HT-29 (cell line): ENCODE measurements around the gene KHK. TPM values are rescaled to one million over a fixed set of nuclear protein-coding genes. Genes with fewer than 3 reads are reported as not detected.
"Not testable (repeated sequence)": the region's sequence is repeated elsewhere in the genome, so short reads cannot be mapped to it uniquely, and the experiment has no call there.

Experiments
- DNase-seq: peaks from one replicate; pipeline ENCODE4 v3.0.0-alpha.2; 2015; ENCODE audit warnings: low spot score
- total RNA-seq: library from RNA; depleted of rRNA; stranded (reverse); fragments of >200 nt; shearing (Covaris generic); gene quantifications from 2 replicates; pipeline ENCODE4 v1.2.3, GENCODE V29; 2014

Gene KHK
- total RNA-seq, 1 experiment from 2014 or later = 4.2 TPM

DNA sequence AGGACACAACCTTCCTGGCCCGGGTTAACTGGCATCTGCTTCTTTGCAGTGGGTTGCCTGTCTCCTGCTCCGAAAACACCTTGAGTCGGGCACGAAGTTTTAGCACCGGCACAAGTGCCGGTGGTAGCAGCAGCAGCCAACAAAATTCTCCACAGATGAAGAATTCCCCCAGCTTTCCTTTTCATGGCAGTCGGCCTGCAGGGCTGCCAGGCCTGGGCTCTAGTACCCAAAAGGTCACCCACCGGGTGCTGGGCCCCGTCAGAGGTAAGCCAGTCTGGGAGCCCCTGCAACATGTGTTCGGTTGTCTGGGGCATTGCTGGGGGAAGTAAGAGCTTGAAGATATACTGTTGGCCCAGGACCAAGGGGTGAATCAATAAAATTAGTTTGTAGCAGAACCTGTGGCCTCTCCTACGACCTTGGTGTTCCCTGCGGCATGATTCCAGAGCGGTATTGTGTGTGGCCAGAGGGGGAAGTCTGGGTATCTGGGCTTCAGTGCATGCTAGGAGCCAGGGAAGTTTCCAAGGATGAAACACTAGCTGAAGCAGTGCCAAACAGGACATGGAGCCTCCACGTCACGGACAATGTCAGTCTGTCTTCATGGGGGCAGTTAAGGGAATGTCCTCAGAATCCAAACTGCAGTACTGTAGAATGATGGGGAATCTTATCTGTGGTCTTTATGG lies 27.3 kb upstream of the KHK start:
- DNase-seq = no peak

DNA sequence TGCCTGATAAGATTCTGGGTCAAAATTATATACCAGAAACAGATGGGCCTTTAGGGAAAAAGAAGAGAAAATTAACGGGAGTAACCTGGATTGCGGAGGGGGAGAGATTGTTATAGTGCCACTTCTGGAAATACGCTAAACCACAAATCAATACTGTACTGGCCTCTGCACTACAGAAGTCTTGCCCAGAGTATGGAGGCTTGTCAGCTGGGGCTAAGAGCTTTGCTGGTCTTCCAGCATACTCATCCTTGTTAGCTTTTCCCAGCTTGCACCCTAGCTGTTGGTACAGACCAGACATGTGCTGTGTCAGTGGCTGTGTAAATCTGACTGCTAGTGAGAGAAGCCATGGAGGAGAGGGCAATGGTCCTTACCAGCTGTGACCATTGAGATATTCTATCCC lies 26.2 kb upstream of the KHK start:
- no peak for DNase-seq

DNA sequence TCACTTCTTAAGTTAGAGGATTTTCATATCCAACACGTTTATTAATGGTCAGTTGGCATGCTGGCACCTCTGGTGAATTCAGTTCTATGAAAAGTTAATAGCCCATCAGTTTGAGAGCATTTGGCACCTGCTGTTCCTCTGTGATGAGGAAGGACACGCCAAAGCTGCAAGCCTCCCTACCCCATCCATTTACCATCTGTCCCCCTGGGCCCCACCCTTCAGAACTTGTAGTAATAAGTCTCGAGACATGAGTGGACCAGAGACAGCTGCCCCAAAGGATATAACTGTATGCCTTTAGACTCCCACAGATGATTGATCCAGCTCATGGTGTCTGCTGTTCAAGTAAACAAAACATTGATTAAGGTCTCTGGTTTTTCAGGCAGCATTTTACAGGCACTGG lies 21.4 kb upstream of the KHK start:
- no peak for DNase-seq

DNA sequence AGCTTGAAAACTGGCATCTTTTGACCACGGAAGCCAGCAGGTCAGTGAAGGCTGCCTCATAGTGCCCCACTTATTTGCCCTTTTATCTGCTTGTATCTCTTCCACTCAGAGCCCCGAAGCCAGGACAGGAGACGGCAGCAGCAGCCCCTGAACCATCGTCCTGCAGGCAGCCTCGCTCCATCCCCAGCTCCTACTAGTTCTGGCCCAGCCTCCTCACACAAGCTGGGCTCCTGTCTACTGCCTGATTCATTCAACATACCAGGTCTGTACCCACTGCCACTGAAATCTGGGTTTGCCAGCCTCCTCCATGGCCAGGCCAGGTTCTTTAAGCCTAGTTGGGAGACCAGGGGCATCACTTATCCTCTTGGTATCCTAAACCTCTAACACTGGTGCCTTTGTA lies 19.2 kb upstream of the KHK start:
- no peak for DNase-seq

DNA sequence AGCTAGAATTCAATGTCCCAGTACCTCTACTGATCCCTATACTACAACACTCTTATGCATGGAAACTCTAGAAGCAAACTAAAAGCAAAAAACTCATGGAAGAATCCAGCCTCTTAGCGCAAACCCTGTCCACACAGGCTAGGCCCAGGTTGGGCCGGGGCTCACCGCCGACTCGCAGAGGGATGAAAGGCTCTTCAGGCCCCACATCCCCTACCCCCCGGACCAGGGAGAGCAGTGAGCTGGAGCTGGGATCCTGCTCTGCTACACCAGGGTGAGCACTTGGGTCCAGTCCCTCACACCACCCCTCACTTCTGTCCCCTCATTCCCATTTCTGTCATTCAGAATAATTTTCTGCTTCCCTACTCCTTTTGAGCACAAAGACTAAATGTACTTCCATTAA lies 17.1 kb upstream of the KHK start:
- no peak for DNase-seq

DNA sequence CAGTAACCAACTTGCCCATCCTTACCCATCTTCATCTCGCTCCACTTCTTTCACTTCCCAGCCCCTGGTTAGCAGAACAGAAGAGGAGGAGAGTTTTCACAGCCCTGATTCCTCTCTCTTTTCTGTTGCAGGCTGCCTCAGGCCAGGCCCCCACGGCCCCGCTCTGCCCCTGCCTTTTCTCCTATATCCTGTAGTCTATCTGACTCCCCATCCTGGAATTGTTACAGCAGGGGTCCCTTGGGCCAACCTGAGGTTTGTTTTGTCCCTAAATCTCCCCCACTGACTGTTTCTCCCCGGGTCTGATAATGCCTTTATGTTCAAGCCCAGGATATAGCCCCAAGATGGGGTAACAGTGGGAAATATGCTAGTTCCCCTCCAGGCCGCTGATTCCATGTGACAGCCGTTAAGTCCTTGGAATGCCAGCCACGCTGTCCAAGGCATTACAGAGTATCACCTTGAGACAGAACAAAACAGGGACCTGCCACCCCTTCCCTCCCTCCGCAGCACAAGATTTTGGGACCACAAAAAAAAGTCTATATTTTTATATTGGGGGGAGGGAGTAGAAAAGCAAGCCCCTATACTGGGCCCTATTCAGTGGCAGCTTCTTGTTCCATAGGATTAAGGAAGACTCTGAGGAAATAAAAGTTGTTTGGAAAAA lies 16.5 kb upstream of the KHK start:
- DNase-seq = no peak

DNA sequence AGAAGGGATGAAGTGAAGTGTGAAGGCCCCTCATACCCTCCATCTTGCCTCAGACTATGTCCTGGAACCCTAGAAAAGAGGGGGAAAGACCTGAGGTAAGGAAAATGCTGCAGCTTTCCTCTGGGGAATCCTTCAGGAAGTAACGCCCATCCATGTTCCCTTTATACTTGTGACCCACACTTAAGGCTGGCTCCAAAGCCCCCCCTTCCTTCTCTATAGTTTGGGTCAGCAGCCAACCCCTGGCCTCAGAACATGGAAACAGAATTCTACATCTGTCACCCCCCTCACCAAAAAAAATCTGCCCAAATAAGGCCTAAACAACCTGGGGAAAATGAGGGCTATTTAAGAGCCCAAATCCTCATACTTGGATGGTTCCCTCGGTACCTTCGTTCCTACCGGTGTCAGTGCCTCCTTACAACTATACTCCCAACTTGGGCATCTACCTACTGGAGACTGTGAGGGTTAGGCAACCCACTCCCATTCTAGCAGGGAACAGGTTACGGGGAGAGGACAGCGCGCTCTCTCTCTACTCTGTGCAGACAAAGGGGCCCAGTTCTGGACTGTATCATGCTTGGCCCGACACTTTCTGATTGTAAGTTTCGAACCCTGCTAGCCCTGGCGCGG lies 15.8 kb upstream of the KHK start:
- DNase-seq = no peak

DNA sequence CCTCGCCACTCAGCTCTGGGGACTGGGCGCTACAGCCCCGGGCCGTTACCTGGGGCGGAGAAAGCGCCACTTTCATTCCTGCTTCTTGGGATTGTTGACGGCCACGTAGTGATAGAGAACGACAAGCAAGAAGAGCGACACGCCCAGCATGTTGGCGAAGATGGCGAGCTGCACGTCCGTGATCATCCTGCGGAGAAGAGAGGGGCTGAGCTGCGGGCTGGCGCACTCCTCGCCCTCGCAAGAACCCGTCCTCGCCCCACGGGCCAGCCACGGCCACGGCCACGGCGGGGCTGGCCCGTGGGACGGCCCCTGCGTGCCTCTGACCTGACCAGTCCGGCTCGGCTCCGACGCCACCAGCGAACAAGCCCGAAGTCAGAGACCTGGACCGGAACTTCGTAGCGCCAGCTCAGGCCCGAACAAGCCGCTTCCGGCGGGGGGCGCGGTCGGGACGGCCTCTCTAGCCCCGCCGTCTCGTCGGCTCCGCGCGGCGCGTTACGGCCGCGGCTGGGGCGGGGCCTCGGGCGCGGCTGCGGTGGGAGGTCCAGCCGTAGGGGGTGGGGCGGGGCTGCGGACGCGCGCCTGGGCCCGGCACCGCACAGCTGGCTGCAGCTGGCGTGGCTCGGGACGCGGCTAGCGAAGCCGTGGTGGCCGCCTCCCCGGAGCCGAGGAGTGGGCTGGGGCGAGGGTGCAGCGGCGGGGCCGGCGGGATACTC lies 15.1 kb upstream of the KHK start, which contains the start of gene OST4:
OST4 (minus strand) TSS at position 378 of the 713 bp plus-strand sequence.
- DNase-seq = peak; percentile 92

DNA sequence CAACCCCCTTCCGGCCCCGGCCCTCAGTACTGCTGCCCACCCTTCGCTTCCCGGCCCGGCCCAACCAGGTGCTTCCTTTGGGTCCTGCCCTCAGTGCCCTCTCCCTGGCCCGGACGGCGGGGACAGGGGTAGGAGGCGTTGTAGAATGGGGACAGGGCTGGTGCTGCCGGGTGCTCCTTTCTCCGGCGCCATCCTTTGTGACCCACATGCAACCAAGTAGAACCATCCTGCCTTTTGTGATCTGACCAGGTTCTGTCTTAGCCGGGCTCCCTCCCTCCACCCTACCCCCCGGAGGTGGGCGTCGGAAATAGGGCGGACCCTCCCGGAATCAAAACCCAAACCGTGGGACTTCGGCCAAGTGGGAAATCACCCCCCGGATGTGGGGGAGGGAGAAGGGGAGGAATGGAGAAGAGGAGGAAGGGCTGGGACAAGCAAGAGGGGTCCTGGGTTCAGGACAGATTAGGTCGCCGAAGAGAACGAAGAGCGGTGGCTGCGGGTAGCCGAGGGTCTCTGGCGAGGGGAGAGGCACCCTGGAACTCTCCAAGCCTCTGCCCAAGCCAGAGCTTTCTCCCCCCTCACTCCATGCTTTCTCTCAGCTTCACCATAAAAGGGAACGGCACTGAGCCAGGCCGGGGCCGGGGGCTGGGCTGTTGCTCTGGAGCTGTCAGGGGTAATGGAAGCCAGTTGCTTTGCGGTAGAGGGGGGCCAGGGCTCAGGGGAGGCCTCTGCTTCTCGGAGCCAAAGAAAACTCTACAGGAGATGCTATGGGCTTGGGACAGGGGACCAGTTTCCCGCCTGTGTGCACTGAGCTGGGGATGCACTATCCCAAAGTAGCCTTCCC lies 14.4 kb upstream of the KHK start:
- DNase-seq = no peak

DNA sequence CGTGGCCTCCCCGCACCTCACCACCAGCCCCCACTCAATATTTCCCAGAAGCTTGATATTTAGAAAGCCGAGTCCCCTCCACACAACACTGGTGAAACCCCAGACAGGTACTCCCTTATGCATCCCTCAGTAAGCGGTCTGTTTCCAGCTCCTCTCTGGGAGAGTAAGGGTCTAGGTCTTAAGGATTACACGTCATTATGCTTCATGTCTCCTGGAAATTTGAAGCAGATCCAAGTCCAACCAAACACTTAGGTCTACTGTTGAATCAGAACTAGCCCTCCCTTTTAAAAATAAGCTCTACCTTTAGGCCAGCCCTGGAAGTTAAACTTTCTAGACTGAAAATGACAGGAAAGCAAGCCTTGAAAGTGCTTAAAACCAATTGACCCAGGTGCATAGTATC lies 13.7 kb upstream of the KHK start:
- no peak for DNase-seq

DNA sequence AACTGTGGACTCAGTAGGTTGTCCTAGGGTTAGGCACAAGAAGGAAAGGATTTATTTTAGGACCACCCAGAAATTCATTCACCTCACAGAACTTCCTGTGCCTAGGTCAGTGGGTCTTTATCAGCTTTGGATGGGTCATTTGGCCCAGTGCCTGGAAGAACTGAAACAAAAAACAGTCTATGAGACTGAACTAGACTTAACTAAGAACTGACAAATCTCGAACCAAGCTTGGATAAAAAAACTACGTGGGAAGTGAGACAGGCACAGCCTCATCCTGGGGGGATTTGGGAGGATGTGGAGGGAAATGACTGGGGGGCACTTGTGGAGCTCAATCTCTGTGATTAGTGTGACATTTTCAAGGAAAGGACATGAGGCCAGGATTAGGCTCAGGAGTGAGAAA lies 12.8 kb upstream of the KHK start:
- DNase-seq = no peak

DNA sequence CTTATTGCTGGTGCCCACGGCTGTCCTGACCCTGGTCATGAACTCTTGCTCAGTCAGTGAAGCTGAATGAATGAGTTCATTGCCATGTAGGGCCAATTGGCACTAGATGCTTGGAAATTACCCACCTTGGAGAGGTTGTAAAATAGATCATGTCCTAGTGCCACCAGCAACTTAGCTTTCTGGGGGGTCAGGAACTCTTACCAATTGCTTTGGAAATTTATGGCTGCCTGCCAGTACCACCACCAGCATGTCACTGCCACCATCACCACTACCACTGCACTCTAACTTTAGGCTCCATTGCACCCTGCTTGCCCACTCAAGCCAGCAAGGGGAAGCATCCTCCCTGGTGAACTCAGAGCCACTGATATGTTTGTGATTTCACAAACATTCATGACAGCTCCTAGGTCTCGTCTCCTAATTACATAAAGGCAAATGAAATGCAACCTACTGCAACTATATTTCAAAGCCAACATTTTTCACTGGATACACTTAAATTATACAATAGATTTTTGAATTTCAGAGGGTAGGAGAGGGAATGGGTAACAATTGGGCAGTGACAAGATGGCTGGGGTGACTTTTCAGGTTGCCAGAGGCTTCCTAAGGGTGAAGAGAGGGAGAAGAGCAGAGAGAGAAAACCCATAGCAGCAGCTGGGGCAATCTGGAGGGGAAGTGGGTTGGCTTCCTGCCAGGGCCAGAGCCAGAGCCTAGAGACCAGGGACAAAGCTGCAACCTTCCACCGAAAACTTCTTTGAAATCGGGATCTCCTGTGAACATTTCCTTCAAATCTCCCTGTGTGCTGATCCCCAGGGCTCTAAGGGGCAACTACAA lies 11.6 kb upstream of the KHK start:
- no peak for DNase-seq

DNA sequence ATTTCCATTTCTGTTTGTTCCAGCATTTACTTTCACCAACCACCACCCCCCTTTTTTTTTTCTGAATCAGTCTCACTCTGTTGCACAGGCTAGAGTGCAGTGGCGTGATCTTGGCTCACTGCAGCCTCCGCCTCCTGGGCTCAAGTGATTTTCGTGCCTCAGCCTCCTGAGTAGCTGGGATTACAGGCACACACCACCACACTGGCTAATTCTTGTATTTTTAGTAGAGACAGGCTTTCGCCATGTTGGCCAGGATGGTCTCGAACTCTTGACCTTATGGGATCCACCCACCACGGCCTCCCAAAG lies 11.1 kb upstream of the KHK start:
- DNase-seq = not testable (repeated sequence)

DNA sequence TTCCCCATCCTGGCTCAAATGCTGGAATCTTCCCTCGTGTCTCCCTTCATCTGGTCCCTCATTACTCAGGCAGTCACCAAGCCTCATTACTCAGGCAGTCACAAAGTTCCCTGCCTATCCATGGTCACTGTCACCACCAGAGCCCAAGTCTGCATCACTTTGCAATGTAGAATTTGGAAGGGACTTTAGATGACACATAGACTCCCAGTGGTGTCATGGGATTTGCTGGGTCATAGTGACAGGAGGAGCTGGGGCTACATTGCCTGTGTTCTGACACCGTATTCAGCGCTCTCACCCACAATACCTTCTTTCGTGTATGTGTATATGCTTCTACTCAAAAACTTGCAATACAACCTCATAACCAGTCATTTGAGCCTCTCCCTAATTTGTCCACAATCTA lies 10.2 kb upstream of the KHK start:
- no peak for DNase-seq

DNA sequence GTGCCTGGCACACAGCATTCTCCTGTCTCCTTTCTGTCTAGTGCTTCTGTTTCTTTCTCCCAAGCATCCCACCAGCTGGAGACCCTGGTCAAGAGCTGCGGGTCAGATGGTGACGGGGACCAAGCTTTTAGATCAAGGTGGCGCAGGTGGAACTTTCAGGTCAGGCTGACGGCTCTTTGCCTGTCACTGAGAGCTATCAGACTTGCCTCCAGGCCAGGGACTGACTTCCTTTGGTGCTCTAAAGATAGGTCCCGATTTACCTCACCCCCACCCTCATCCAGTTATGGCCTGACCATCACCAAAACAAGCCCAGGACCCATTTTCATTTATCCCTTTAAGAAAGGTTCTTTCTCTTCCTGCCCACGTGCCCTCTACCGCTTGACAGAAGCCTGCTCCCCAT lies 9.3 kb upstream of the KHK start:
- DNase-seq = no peak

DNA sequence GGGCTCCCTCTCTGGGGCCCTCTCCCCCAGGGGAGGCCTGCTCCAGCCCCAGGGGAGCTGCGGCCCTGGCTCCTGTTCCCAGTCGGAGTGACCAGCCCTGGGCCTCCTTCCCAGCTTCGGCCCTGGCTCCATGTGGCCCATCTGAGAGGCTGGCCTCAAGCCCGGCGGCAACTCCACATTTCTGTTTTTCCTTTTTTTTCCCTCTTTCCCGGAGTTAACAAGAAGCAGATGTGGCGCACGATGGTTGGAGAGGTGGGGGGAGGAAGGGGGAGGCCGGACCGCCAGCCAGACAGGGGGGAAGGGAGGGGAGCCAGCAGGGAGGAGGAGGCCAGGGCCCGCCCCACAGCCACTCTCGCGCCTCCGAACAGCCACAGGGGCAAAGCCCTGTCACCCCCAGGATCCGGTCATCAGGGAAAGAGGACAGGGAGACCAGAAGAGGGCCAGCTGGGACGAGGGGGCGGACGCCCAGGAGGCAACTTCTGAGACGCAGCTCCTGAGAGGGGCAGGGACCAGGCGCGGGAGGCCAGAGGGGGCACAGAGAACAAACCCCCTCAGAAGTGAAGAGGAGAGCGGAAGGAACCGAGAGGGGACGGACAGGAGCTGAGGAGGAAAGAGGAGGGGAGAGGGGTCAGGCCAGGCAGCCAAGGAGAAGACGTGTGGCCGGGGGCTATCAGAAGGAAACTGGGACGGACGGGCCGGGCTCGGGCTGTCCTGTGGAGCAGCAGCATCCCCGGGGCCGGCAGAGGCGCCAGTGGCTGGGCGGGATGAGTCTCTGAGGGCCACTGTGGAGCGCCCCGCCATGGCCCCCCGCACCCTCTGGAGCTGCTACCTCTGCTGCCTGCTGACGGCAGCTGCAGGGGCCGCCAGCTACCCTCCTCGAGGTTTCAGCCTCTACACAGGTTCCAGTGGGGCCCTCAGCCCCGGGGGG lies 8.0 kb upstream of the KHK start, which contains the start of gene EMILIN1:
EMILIN1 (plus strand) TSS at position 349 of the 928 bp plus-strand sequence; CDS start at position 800, 451 bp downstream.
- no peak for DNase-seq

DNA sequence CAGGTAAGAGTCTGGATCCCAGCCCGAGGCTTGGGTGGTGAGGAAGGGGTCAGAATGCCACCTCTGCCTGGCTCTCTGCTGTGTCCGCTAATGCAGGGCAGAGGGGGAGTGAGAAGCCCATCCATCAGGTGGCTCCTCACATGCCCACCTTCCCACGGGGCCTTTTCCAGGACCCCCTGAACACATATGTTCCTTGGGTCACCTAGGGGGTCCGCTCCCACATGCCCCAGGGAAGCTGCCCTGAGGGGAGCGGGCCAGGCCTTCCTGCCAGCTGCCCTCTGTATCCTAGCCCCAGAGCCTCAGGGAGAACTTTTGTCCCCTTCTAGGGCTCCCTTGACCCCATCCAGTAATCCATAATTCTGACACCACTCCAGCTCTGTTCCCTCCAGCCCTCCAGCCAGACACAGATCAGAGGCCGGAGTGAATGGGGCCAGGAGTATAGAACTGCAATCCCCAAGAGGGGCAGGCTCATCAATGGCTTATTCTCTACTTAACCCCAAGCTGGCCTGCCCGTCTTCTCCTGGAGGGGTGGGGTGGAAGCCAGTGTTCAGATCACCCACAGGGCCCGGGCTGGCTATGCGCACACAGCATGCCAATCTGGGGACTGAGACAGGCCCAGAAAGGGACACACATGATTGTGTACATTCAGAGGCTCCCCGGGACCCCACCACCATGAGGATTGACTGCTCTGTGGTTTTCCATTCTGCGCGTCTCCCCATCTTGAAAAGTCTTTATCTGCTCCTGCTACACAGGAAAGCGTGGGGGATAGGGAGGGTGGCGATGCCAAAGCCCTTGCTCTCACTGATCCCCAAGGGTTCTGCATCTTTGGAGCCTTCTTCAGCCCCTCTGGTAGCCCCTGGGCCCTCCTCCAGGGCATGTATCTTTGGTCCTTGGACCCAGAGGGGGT lies 7.1 kb upstream of the KHK start:
- DNase-seq = no peak

DNA sequence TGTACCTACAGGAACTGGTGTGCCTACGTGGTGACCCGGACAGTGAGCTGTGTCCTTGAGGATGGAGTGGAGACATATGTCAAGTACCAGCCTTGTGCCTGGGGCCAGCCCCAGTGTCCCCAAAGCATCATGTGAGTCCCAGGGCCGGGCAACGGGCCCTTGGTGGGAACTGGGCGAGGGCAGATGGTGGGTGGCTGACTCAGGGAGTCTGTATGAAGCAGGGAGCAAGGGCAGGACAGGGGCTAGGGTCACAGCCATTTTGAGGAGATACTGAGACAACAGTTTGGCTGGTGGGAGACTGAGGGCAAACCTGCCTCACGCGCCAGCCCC lies 6.5 kb upstream of the KHK start:
- DNase-seq = no peak

DNA sequence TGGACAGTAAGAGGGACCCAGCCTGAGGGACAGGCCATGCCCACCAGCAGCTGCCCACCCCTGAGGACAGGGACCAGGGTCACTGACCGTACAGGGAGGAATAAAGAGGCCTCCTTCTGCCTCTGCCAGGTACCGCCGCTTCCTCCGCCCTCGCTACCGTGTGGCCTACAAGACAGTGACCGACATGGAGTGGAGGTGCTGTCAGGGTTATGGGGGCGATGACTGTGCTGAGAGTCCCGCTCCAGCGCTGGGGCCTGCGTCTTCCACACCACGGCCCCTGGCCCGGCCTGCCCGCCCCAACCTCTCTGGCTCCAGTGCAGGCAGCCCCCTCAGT lies 6.0 kb upstream of the KHK start:
- DNase-seq = no peak
